Keratinocyte (primary cell): ENCODE data around the gene JAKMIP1.

Experiments
- EZH2 ChIP-seq: IDR thresholded peaks from one replicate; pipeline ENCODE4 v1.6.1; 2012; ENCODE audit warnings: inconsistent platforms, mild to moderate bottlenecking, low read length, moderate library complexity
- TF ChIP-seq, protein P1 (sequence below), 3 experiments: IDR thresholded peaks in 1 of 3; conservative IDR thresholded peaks in 1 of 3; optimal IDR thresholded peaks in 1 of 3; 2 replicates in 2 of 3; 3 replicates in 1 of 3; pipeline versions ENCODE3 to v1.5.1; 2011; ENCODE audit warnings: low read length in 3 of 3, mild to moderate bottlenecking in 3 of 3, moderate library complexity in 2 of 3, control low read depth in 1 of 3, inconsistent platforms in 1 of 3; ENCODE audit not compliant: insufficient read depth in 2 of 3; ENCODE audit errors: extremely low read depth in 1 of 3

DNA sequence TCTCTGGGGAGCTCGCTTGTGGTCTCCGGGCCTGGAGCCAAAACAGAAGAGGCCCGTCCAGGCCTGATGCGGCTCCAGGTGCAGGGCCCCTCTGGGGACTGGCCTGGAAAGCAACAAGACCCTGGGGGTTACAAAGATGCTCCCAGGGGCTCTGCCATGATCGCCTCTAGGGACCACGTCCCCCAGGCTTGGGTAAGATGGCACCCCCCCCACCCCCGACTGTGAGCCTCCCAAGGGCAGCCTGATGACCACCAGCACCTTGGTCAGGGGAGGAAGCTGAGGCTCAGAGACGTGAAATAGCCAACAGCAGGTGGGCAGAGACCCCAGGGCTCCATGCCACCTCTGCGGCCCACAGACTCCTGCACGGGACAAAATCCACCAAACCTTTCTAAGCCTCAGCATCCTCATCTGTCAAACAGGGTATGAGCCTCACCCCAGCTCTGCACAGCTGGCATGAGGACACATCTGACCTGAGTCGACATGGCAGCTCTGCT, 207.5 kb downstream of the JAKMIP1 start:
- TF ChIP-seq, protein P1, sequence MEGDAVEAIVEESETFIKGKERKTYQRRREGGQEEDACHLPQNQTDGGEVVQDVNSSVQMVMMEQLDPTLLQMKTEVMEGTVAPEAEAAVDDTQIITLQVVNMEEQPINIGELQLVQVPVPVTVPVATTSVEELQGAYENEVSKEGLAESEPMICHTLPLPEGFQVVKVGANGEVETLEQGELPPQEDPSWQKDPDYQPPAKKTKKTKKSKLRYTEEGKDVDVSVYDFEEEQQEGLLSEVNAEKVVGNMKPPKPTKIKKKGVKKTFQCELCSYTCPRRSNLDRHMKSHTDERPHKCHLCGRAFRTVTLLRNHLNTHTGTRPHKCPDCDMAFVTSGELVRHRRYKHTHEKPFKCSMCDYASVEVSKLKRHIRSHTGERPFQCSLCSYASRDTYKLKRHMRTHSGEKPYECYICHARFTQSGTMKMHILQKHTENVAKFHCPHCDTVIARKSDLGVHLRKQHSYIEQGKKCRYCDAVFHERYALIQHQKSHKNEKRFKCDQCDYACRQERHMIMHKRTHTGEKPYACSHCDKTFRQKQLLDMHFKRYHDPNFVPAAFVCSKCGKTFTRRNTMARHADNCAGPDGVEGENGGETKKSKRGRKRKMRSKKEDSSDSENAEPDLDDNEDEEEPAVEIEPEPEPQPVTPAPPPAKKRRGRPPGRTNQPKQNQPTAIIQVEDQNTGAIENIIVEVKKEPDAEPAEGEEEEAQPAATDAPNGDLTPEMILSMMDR (optimal IDR thresholded peaks at IDR 0.05 in 1 of 3, IDR thresholded peaks at IDR 0.05 in 1 of 3, conservative IDR thresholded peaks at IDR 0.05 in 1 of 3; ENCODE audit: extremely low read depth in 1 of 3, insufficient read depth in 2 of 3, low read length in 3 of 3) = no peak
- no peak for TF ChIP-seq EZH2
